LNCaP clone FGC (cell line): Measurements from ENCODE around the gene SP8.

ENCODE experiments used
- DNase-seq: peaks from one replicate; pipeline ENCODE4 v3.0.0-alpha.2; 2011; ENCODE audit warnings: low read depth
- H3K4me3 ChIP-seq: 2 replicates; pipeline ENCODE4 v1.5.1; 2011; ENCODE audit warnings: mild to moderate bottlenecking, low read depth, low read length, control low read depth
- CTCF ChIP-seq: IDR thresholded peaks from 2 replicates; pipeline ENCODE4 v1.5.1; 2012; ENCODE audit warnings: mild to moderate bottlenecking; ENCODE audit not compliant: control insufficient read depth, insufficient read depth; ENCODE audit errors: extremely low read depth

Gene SP8

GRCh38 chr7:20787660-20788419 lies 1.2 kb upstream of the SP8 start:
- no peak overlapping the region for H3K4me3 ChIP-seq
- no peak for TF ChIP-seq CTCF
- DNase-seq, result no peak

GRCh38 chr7:20786421-20786778 lies 286 bp downstream of the SP8 start:
- no peak for TF ChIP-seq CTCF
- peak overlapping the region; percentile 57 for H3K4me3 ChIP-seq
- no peak for DNase-seq

- H3K4me3 ChIP-seq, result peak overlapping the region; percentile 57
- no peak for TF ChIP-seq CTCF
- DNase-seq, result no peak
Measured at GRCh38 chr7:20786049-20786412, 655 bp downstream of the SP8 start.

GRCh38 chr7:20785157-20786048 lies 1.3 kb downstream of the SP8 start:
- DNase-seq, result no peak
- no peak for TF ChIP-seq CTCF
- peak overlapping the region; percentile 57 for H3K4me3 ChIP-seq

- peak; percentile 31 for TF ChIP-seq CTCF
- peak overlapping the region; percentile 37 for H3K4me3 ChIP-seq
- no peak for DNase-seq
Measured at GRCh38 chr7:20784388-20785156, 2.1 kb downstream of the SP8 start.

- H3K4me3 ChIP-seq, result no peak overlapping the region
Measured at GRCh38 chr7:20783700-20784387, 2.8 kb downstream of the SP8 start.

More at GRCh38 chr7:20783700-20784387, 2.8 kb downstream of the SP8 start:
- no peak for TF ChIP-seq CTCF
- no peak for DNase-seq
